Measurements from ENCODE around the gene LRRC4B. TPM values are rescaled to one million over a fixed set of nuclear protein-coding genes. Genes with fewer than 3 reads are reported as not detected.
"Not testable (repeated sequence)": the region's sequence is repeated elsewhere in the genome, so short reads cannot be mapped to it uniquely, and the experiment has no call there.

Gene LRRC4B
- total and polyA plus RNA-seq, 11 donors: 0.35 to 2.4 (median 0.97) TPM

GRCh38 chr19:50475736-50476223 is 92.5 kb downstream of the LRRC4B start:
- no peak for TF ChIP-seq POLR2A (IDR thresholded peaks at IDR 0.05)
- TF ChIP-seq CTCF (IDR thresholded peaks at IDR 0.05): no peak
- Histone ChIP-seq H3K27me3 (no peaks in the 10 kb centered on the region), H3K27ac (peak overlapping the region in 7 of 12 donors; percentile 47 to 88 (median 83)), H3K4me1 (peaks cover 7 to 26% (median 14%) of the 10 kb centered on the region in 12 donors), H3K4me3 (peak overlapping the region in 11 of 12 donors; percentile 80 to 99 (median 97)), H3K36me3 (peaks cover 0 to 26% (median 19%) of the 10 kb centered on the region in 9 donors), H3K9me3 (no peaks in the 10 kb centered on the region)
- DNase-seq (no peak), ATAC-seq (peak in 1 of 4 donors; percentile 4)
- WGBS, 4 donors: 67 to 71% (median 68%) methylated on average over 27 to 29 of the region's 29 CpGs
- intact Hi-C loops (cut with DNase I): loop anchor here in 6 of 10 donors (1.0 to 5.0 kb wide), 3 partner anchors 35 to 108 kb away; partner anchors contain the start of genes JOSD2 (in 5 of the 6) and NAPSA (in 2 of the 6)

DNA sequence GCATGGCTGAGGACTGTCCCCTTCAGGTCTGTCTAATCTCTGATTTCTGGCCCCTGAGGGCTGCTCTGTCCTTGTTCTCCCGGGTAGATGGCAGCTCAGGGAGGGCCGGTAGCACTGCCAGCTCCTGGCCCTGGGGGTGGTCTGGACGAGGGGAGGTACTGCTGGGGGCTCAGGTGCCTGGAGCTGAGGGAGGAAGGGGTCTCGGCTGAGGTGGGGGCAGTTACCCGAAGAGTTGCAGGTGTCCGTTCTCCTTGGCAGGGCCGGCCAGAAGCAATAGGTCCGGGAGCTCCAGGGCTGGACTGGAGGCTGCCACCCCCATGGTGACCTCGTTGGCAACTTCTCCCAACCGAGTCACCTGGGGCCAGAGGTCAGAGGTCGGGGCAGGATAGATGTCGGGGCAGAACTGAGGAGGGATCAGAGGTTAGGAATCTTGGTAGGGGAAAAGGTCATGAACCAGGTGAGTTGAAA is 93.1 kb downstream of the LRRC4B start:
- DNase-seq (peak in 1 of 5 donors; percentile 53), ATAC-seq (no peak)
- no peaks in the 10 kb centered on the region for H3K27me3 ChIP-seq
- no peak overlapping the region for H3K27ac ChIP-seq
- peaks cover 0 to 20% (median 13%) of the 10 kb centered on the region in 9 donors for H3K36me3 ChIP-seq
- intact Hi-C loops (cut with DNase I): loop anchor here in 2 of 10 donors (5.0 kb wide), 1 partner anchor 108 kb away; the partner anchor contains the start of gene NAPSA (in 2 of the 2)
- H3K4me3 ChIP-seq: no peak overlapping the region
- H3K9me3 ChIP-seq: no peaks in the 10 kb centered on the region
- WGBS, 4 donors: 75 to 84% (median 78%) methylated on average over 10 to 12 of the region's 12 CpGs
- TF ChIP-seq CTCF (IDR thresholded peaks at IDR 0.05) (no peak), POLR2A (IDR thresholded peaks at IDR 0.05) (no peak)
- H3K4me1 ChIP-seq: peaks cover 7 to 26% (median 14%) of the 10 kb centered on the region in 12 donors

DNA sequence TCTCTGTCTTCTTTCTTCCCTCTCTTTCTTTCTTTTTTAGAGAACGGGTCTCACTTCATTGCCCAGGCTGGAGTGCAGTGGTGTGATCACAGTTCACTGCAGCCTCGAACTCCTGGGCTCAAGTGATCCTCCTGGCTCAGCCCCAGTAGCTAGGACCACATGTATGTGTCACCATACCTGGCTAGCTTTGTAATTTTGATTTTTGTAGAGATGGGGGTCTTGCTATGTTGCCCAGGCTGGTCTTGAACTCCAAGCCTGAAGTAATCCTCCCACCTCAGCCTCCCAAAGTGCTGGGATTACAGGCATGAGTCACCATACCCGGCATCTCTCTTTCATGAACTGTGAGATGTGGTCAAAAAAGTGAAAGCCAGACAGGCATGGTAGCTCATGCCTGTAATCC is 94.9 kb downstream of the LRRC4B start:
- H3K36me3 ChIP-seq; DNase-seq; H3K4me3 ChIP-seq; H3K27ac ChIP-seq; H3K27me3 ChIP-seq; H3K9me3 ChIP-seq; intact Hi-C loops (cut with DNase I); ATAC-seq: not testable (repeated sequence)
- WGBS, 4 donors: 67 to 83% (median 70%) methylated on average over 3 of the region's 3 CpGs
- peaks cover 7 to 17% (median 13%) of the 10 kb centered on the region in 12 donors for H3K4me1 ChIP-seq

DNA sequence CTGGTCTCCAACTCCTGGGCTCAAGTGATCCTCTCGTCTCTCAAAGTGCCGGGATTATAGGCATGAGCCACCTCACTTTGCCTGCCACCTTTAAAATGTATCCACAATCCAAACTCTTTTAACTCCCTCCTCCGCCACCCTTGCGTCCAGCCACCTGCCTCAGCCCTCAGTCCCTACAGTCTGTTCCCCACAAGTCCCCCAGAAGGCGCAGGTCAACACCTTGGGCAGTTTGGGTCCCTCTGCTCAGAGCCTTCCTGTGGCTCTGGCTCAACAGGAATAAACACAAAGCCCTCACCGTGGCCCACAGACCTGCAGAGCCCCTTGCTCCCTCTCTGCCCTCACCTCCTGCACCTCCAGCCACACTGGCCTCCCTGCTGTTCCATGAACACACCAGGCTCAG is 99.4 kb downstream of the LRRC4B start:
- ATAC-seq: no peak
- WGBS, 4 donors: 84 to 90% (median 87%) methylated on average over 6 of the region's 6 CpGs
- TF ChIP-seq POLR2A (IDR thresholded peaks at IDR 0.05): no peak
- TF ChIP-seq CTCF (IDR thresholded peaks at IDR 0.05): no peak
- Histone ChIP-seq H3K27me3 (peaks cover 0 to 7% (median 0%) of the 10 kb centered on the region in 9 donors), H3K36me3 (no peaks in the 10 kb centered on the region), H3K9me3 (no peaks in the 10 kb centered on the region), H3K4me1 (no peaks in the 10 kb centered on the region), H3K27ac (no peak overlapping the region), H3K4me3 (no peak overlapping the region)
- intact Hi-C loops (cut with DNase I): no loop called here
- no peak for DNase-seq

Measured in heart left ventricle (tissue), 16 donors.